ENCODE data around the gene EHMT1. TPM values are rescaled to one million over a fixed set of nuclear protein-coding genes. Genes with fewer than 3 reads are reported as not detected.
A peak's percentile ranks its signal among the peaks of the same experiment; 100 is the strongest.

The EHMT1 gene
- total RNA-seq, 1 donor from 2014 or later = 82.7 TPM

GRCh38 chr9:137581361-137582285 is 37.2 kb upstream of the EHMT1 start:
- ATAC-seq (no peak), DNase-seq (no peak)
- no peak for TF ChIP-seq CTCF (IDR thresholded peaks at IDR 0.05)
- no peak overlapping the region for H3K27ac ChIP-seq
- no peaks in the 10 kb centered on the region for H3K9me3 ChIP-seq
- intact Hi-C loops (cut with DNase I) = no loop called here
- H3K4me1 ChIP-seq = peaks cover 21% of the 10 kb centered on the region
- H3K36me3 ChIP-seq = peaks cover 25% of the 10 kb centered on the region
- H3K27me3 ChIP-seq = no peaks in the 10 kb centered on the region
- no peak overlapping the region for H3K4me3 ChIP-seq

- peak; percentile 28 for TF ChIP-seq CTCF (IDR thresholded peaks at IDR 0.05)
- no peak for ATAC-seq
- DNase-seq = no peak
- H3K9me3 ChIP-seq = no peaks in the 10 kb centered on the region
- H3K4me3 ChIP-seq = no peak overlapping the region
- intact Hi-C loops (cut with DNase I) = no loop called here
- H3K36me3 ChIP-seq = peaks cover 33% of the 10 kb centered on the region
- peaks cover 14% of the 10 kb centered on the region for H3K4me1 ChIP-seq
- H3K27me3 ChIP-seq = no peaks in the 10 kb centered on the region
- H3K27ac ChIP-seq = no peak overlapping the region
Observed at GRCh38 chr9:137582286-137582860, 36.4 kb upstream of the EHMT1 start.

- no peak for TF ChIP-seq CTCF (IDR thresholded peaks at IDR 0.05)
- intact Hi-C loops (cut with DNase I) = no loop called here
- peaks cover 7% of the 10 kb centered on the region for H3K4me1 ChIP-seq
- no peaks in the 10 kb centered on the region for H3K9me3 ChIP-seq
- ATAC-seq (no peak), DNase-seq (no peak)
- no peaks in the 10 kb centered on the region for H3K27me3 ChIP-seq
- H3K36me3 ChIP-seq = peaks cover 41% of the 10 kb centered on the region
- H3K4me3 ChIP-seq = no peak overlapping the region
- no peak overlapping the region for H3K27ac ChIP-seq
Observed at GRCh38 chr9:137583347-137583746, 35.5 kb upstream of the EHMT1 start.

- H3K36me3 ChIP-seq = peaks cover 41% of the 10 kb centered on the region
- ATAC-seq (no peak), DNase-seq (no peak)
Observed at GRCh38 chr9:137583957-137584356, 34.8 kb upstream of the EHMT1 start.

GRCh38 chr9:137586854-137587253 is 32.0 kb upstream of the EHMT1 start:
- intact Hi-C loops (cut with DNase I) = no loop called here
- H3K9me3 ChIP-seq = no peaks in the 10 kb centered on the region
- no peak overlapping the region for H3K27ac ChIP-seq
- no peak for DNase-seq
- H3K36me3 ChIP-seq = peaks cover 41% of the 10 kb centered on the region
- H3K27me3 ChIP-seq = no peaks in the 10 kb centered on the region
- no peak overlapping the region for H3K4me3 ChIP-seq
- H3K4me1 ChIP-seq = peaks cover 16% of the 10 kb centered on the region
- no peak for TF ChIP-seq CTCF (IDR thresholded peaks at IDR 0.05)
- no peak for ATAC-seq

More at GRCh38 chr9:137583957-137584356, 34.8 kb upstream of the EHMT1 start:
- no peak for TF ChIP-seq CTCF (IDR thresholded peaks at IDR 0.05)
- peaks cover 9% of the 10 kb centered on the region for H3K4me1 ChIP-seq
- no peak overlapping the region for H3K27ac ChIP-seq
- intact Hi-C loops (cut with DNase I) = no loop called here
- no peaks in the 10 kb centered on the region for H3K27me3 ChIP-seq
- H3K4me3 ChIP-seq = no peak overlapping the region
- no peaks in the 10 kb centered on the region for H3K9me3 ChIP-seq

All from upper lobe of right lung (tissue), 1 donor.